Activated naive CD4-positive, alpha-beta T cell treated with anti-CD3 and anti-CD28 coated beads for 36 hours (primary cell): ENCODE measurements around the gene FAM167B. TPM values are rescaled to one million over a fixed set of nuclear protein-coding genes. Genes with fewer than 3 reads are reported as not detected.
A peak's percentile ranks its signal among the peaks of the same experiment; 100 is the strongest.

Source experiments
- CTCF ChIA-PET: fragments of 350-600 bp; sonication (Branson Sonifier 250); formaldehyde crosslinking; loops from one replicate; lab custom pipeline; 2021; ENCODE audit warnings: antibody characterized with exemption; lab: Charles Lee
- DNase-seq: peaks from one replicate; pipeline ENCODE4 v3.0.0-alpha.2; 2020
- H3K27ac Mint-ChIP-seq: one replicate; pipeline ENCODE4 v1.8.0; 2021; ENCODE audit warnings: mild to moderate bottlenecking, mixed read lengths
- H3K27me3 Mint-ChIP-seq: one replicate; pipeline ENCODE4 v1.8.0; 2021; ENCODE audit warnings: low read depth, mixed read lengths
- H3K36me3 Mint-ChIP-seq: one replicate; pipeline ENCODE4 v1.8.0; 2021; ENCODE audit warnings: low read depth, mixed read lengths
- H3K4me1 Mint-ChIP-seq: one replicate; pipeline ENCODE4 v1.8.0; 2021; ENCODE audit warnings: low read depth, mixed read lengths
- H3K4me3 Mint-ChIP-seq: one replicate; pipeline ENCODE4 v1.8.0; 2021; ENCODE audit warnings: mild to moderate bottlenecking, moderate library complexity, mixed read lengths
- H3K9me3 Mint-ChIP-seq: one replicate; pipeline ENCODE4 v1.8.0; 2021; ENCODE audit warnings: mixed read lengths
- intact Hi-C: fragments of 100-400 bp; cut with micrococcal nuclease; formaldehyde crosslinking; loops from one replicate; pipeline ENCODE4 v1.15.1; 2023
- total RNA-seq, 2 experiments: library from RNA; stranded (reverse); gene quantifications; one replicate each; pipeline ENCODE4 v1.2.3, GENCODE V29; 2021

FAM167B gene
- total RNA-seq, 2 experiments from 2014 or later, result 0.38 to 0.42 TPM

GRCh38 chr1:32208891-32209328 lies 38.1 kb upstream of the FAM167B start, which contains the start of gene DCDC2B:
Gene DCDC2B (plus strand): TSS chr1:32209089. CDS start chr1:32209094, 5 bp downstream.
- DNase-seq, result no peak
- H3K27ac Mint-ChIP-seq, result no peak within 1 kb of the TSS

DNA sequence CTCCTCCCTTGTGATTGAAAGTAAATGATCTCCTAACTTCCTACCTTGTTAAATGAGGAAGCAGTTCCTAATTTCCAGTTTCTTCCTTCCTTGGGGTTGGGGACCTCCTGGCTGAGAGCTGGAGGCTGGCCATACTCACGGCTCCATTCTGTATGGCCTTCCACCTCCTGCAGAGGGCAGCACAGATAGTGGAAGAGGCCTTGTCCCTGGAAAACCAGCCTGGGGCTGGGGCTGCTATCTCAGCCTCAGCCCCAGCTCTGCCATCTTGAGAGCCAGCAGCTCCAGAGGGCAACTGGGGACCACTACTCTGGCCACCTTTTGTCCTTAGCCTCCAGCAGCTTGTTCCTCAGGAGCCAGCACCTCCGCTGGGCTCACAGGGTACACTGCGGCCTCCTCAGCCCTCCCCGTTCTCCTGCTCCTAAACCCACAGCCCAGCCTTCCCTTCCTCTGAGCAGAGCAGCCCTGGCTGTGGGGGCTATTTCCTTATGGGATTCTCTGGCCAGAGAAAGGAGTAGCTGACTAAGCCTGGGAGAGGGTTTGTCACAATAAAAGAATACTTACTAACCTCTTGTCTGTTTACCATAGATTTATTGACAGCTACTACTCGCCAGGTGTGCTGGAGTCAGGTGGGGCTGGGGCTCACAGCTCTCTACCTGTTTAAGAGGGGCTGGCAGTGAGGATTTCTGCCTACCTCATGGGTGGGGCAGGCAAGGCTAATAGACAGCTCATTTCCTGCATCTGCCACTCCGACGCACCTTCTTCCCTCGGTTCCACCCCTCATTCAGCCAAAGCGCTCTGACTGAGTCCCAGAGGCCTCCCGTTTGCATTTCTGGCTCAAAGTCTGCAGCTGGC lies 31.2 kb upstream of the FAM167B start:
- intact Hi-C loops, result loop anchor here (1.0 to 5.0 kb wide), 3 partner anchors 74 to 198 kb away; partner anchors contain the start of genes FAM229A and TSSK3
- CTCF ChIA-PET, result interaction anchor here (0.6 to 3.7 kb wide), 60 partner anchors 7 to 407 kb away, joined by 3 to 42 read pairs (median 4); partner anchors contain the start of genes BSDC1, CCDC28B, DCDC2B and FAM167B

More at GRCh38 chr1:32208891-32209328, 38.1 kb upstream of the FAM167B start, which contains the start of gene DCDC2B:
- peaks cover 12% of the 10 kb centered on the region for H3K4me1 Mint-ChIP-seq
- H3K9me3 Mint-ChIP-seq, result no peaks in the 10 kb centered on the region
- no peak within 1 kb of the TSS for H3K4me3 Mint-ChIP-seq
- CTCF ChIA-PET, result interaction anchor here (1.3 kb wide), 1 partner anchor 8 kb away, joined by 3 read pairs; no protein-coding TSS in a partner anchor
- intact Hi-C loops, result no loop called here
- H3K36me3 Mint-ChIP-seq, result peaks cover 15% of the 10 kb centered on the region
- no peaks in the 10 kb centered on the region for H3K27me3 Mint-ChIP-seq

GRCh38 chr1:32216566-32216965 lies 30.5 kb upstream of the FAM167B start:
- Mint-ChIP-seq H3K36me3 (no peaks in the 10 kb centered on the region), H3K9me3 (no peaks in the 10 kb centered on the region), H3K4me1 (peaks cover 21% of the 10 kb centered on the region), H3K4me3 (no peak overlapping the region), H3K27me3 (no peaks in the 10 kb centered on the region), H3K27ac (no peak overlapping the region)
- DNase-seq, result no peak
- CTCF ChIA-PET, result interaction anchor here (0.6 to 3.7 kb wide), 46 partner anchors 8 to 406 kb away, joined by 3 to 42 read pairs (median 5); partner anchors contain the start of genes BSDC1, CCDC28B, DCDC2B and FAM167B
- intact Hi-C loops, result loop anchor here (5.0 kb wide), 1 partner anchor 146 kb away; the partner anchor contains the start of genes FAM229A and TSSK3

More for the DNA sequence above, 31.2 kb upstream of the FAM167B start:
- Mint-ChIP-seq H3K4me1 (peaks cover 14% of the 10 kb centered on the region), H3K4me3 (no peak overlapping the region), H3K27ac (no peak overlapping the region), H3K36me3 (no peaks in the 10 kb centered on the region), H3K9me3 (no peaks in the 10 kb centered on the region), H3K27me3 (no peaks in the 10 kb centered on the region)
- peak; percentile 77 for DNase-seq

DNA sequence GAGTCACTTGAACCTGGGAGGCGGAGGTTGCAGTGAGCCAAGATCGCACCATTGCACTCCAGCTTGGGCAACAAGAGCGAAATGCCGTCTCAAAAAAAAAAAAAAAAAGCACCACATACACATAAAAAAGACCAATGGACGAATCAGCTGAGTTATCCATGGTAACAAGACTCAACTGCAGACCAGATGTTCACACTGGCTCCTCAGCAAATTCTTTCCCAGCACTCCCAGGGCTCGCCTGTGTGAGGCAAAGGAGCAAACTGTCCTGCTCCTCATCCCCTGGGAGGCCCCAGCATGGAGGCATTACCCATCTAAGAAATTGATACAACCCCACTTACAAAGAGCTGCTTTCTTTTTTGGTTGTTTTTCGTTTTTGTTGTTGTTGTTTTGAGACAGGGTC lies 28.0 kb upstream of the FAM167B start:
- no peak overlapping the region for H3K27ac Mint-ChIP-seq
- H3K36me3 Mint-ChIP-seq, result peaks cover 4% of the 10 kb centered on the region
- H3K27me3 Mint-ChIP-seq, result no peaks in the 10 kb centered on the region
- DNase-seq, result no peak
- peaks cover 32% of the 10 kb centered on the region for H3K4me1 Mint-ChIP-seq
- intact Hi-C loops, result loop anchor here (5.0 kb wide), 1 partner anchor 143 kb away; the partner anchor contains the start of genes FAM229A and TSSK3
- H3K9me3 Mint-ChIP-seq, result no peaks in the 10 kb centered on the region
- CTCF ChIA-PET, result interaction anchor here (1.6 kb wide), 1 partner anchor 194 kb away, joined by 3 read pairs; no protein-coding TSS in a partner anchor
- no peak overlapping the region for H3K4me3 Mint-ChIP-seq

DNA sequence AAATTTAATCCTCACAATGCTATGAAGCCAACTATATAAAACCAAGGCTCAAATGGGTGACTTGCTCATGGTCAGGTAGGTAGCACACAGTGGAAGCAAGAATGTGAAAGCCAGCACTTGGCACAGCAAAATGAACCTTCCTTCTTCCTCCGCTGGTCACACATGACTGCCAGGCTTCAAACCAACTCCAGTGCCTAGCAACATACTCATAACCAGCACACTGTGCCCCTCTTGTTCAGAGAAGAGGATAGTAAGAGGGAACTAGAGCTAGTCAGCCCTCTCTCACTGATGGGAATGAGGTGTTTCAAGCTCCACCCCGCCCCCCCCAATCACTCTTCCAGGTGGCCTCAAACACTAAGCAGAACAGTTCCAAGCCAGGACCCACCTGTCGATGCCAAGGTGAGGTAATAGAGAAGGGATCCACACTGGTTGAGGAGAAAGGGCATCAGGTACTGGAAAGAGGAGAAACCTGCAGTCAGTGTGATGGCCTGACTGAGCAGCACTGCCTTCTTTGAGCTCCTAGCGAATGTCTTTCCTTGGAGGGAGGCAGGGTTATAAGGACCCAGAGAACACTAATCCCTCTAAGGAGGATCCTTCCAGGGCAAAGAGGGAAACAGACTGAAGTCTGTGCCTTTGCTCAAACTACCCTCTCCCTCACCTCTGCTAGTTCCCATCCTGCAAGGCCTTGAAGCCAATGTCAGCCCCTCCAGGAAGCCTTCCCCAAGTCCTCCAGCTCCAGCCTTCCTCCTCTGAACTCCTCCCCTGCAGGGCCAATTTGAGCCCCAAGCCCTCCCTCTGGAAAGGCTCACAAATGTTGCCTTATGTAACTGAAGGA lies 26.1 kb upstream of the FAM167B start:
- DNase-seq, result no peak
- peak overlapping the region; percentile 95 for H3K4me3 Mint-ChIP-seq
- intact Hi-C loops, result loop anchor here (5.0 kb wide), 1 partner anchor 131 kb away; no protein-coding TSS in a partner anchor
- H3K36me3 Mint-ChIP-seq, result peaks cover 10% of the 10 kb centered on the region
- H3K27ac Mint-ChIP-seq, result no peak overlapping the region
- H3K4me1 Mint-ChIP-seq, result peaks cover 37% of the 10 kb centered on the region
- CTCF ChIA-PET, result interaction anchor here (1.7 kb wide), 1 partner anchor 27 kb away, joined by 5 read pairs; no protein-coding TSS in a partner anchor
- H3K9me3 Mint-ChIP-seq, result no peaks in the 10 kb centered on the region
- H3K27me3 Mint-ChIP-seq, result no peaks in the 10 kb centered on the region

DNA sequence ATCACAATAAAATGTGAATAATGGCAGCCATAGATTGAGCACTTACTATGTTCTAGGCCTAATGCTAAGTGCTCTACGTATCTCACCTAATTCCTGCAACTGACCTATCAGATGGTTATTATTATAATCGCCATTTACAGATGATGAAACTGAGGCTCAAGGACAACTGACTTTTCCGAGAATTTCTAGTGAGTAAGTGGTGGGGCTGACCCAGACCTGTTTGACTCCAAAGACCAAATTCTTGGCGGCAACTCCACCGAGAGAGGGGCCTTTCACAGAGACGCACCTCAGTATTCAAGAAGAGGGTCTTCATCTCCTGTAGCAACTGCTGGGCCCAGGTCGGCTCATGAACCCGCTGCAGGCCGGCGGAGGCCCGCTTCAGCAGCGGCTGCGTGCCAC lies 25.4 kb upstream of the FAM167B start:
- intact Hi-C loops, result loop anchor here (5.0 kb wide), 1 partner anchor 131 kb away; no protein-coding TSS in a partner anchor
- no peaks in the 10 kb centered on the region for H3K27me3 Mint-ChIP-seq
- DNase-seq, result no peak
- H3K36me3 Mint-ChIP-seq, result peaks cover 14% of the 10 kb centered on the region
- H3K27ac Mint-ChIP-seq, result peak overlapping the region; percentile 97
- peaks cover 35% of the 10 kb centered on the region for H3K4me1 Mint-ChIP-seq
- CTCF ChIA-PET, result interaction anchor here (1.7 kb wide), 1 partner anchor 27 kb away, joined by 5 read pairs; no protein-coding TSS in a partner anchor
- H3K4me3 Mint-ChIP-seq, result peak overlapping the region; percentile 95
- H3K9me3 Mint-ChIP-seq, result no peaks in the 10 kb centered on the region

GRCh38 chr1:32221980-32222755 lies 24.9 kb upstream of the FAM167B start, which contains the start of the genes EIF3I and TMEM234:
Gene EIF3I (plus strand): TSS chr1:32222407. CDS start chr1:32222442, 35 bp downstream.
Gene TMEM234 (minus strand): TSS chr1:32222353. CDS start chr1:32222322, 31 bp downstream.
- CTCF ChIA-PET, result interaction anchor here (1.8 to 1.9 kb wide), 2 partner anchors 26 to 28 kb away, joined by 5 to 8 read pairs; partner anchors contain the start of gene LCK
- no peaks in the 10 kb centered on the region for H3K9me3 Mint-ChIP-seq
- intact Hi-C loops, result loop anchor here (1.0 to 5.0 kb wide), 6 partner anchors 19 to 130 kb away; partner anchors contain the start of genes CCDC28B and TXLNA
- peaks cover 14% of the 10 kb centered on the region for H3K36me3 Mint-ChIP-seq
- peak within 1 kb of the TSS; percentile 97 for H3K27ac Mint-ChIP-seq
- H3K4me1 Mint-ChIP-seq, result peaks cover 35% of the 10 kb centered on the region
- DNase-seq, result peak; percentile 96
- peak within 1 kb of the TSS; percentile 95 for H3K4me3 Mint-ChIP-seq
- no peaks in the 10 kb centered on the region for H3K27me3 Mint-ChIP-seq

GRCh38 chr1:32223683-32224082 lies 23.3 kb upstream of the FAM167B start:
- H3K27me3 Mint-ChIP-seq, result no peaks in the 10 kb centered on the region
- H3K36me3 Mint-ChIP-seq, result peaks cover 27% of the 10 kb centered on the region
- H3K9me3 Mint-ChIP-seq, result no peaks in the 10 kb centered on the region
- peaks cover 38% of the 10 kb centered on the region for H3K4me1 Mint-ChIP-seq
- CTCF ChIA-PET, result interaction anchor here (0.6 to 1.9 kb wide), 10 partner anchors 8 to 728 kb away, joined by 3 to 8 read pairs (median 4); partner anchors contain the start of gene LCK
- DNase-seq, result no peak
- peak overlapping the region; percentile 97 for H3K27ac Mint-ChIP-seq
- peak overlapping the region; percentile 95 for H3K4me3 Mint-ChIP-seq
- intact Hi-C loops, result loop anchor here (2.0 to 5.0 kb wide), 3 partner anchors 23 to 129 kb away; partner anchors contain the start of gene CCDC28B

DNA sequence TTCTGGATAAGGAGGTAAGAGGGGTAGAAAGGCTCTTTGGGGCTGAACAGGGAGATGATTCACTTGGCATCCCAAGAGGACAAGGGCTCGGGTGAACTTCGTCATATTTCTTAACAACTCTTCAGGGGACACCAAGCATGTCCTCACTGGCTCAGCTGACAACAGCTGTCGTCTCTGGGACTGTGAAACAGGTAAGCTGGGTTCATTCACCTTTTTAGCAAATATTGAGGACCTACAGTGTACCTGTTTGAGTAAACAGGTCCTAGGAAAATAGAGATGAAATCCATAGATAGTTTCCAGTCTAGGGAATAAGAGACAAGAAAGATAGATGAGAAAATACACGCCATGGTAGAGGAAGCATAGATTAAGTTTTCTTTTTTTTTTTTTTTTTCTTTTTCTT lies 22.7 kb upstream of the FAM167B start:
- Mint-ChIP-seq H3K27ac (peak overlapping the region; percentile 46), H3K4me1 (peaks cover 38% of the 10 kb centered on the region), H3K9me3 (no peaks in the 10 kb centered on the region), H3K36me3 (peaks cover 33% of the 10 kb centered on the region), H3K27me3 (no peaks in the 10 kb centered on the region), H3K4me3 (peak overlapping the region; percentile 49)
- intact Hi-C loops, result loop anchor here (5.0 kb wide), 1 partner anchor 128 kb away; no protein-coding TSS in a partner anchor
- no peak for DNase-seq
- CTCF ChIA-PET, result interaction anchor here (1.0 to 1.8 kb wide), 5 partner anchors 9 to 26 kb away, joined by 4 to 6 read pairs (median 5); partner anchors contain the start of gene LCK

- no peak overlapping the region for H3K27ac Mint-ChIP-seq
- no peaks in the 10 kb centered on the region for H3K27me3 Mint-ChIP-seq
- H3K9me3 Mint-ChIP-seq, result no peaks in the 10 kb centered on the region
- intact Hi-C loops, result no loop called here
- peaks cover 39% of the 10 kb centered on the region for H3K36me3 Mint-ChIP-seq
- H3K4me1 Mint-ChIP-seq, result peaks cover 19% of the 10 kb centered on the region
- CTCF ChIA-PET, result interaction anchor here (0.6 to 3.9 kb wide), 4 partner anchors 8 to 23 kb away, joined by 3 to 16 read pairs (median 8); partner anchors contain the start of gene IQCC
- no peak for DNase-seq
- H3K4me3 Mint-ChIP-seq, result no peak overlapping the region
Measured at GRCh38 chr1:32228771-32229170, 18.3 kb upstream of the FAM167B start.
